Stimulated activated CD4-positive, alpha-beta T cell treated with anti-CD3 and anti-CD28 coated beads, Interleukin-4, amount 100 ng/mL, for 24 hours (primary cell): ENCODE results near the gene LPP.

ENCODE experiments used
- DNase-seq: peaks from one replicate; pipeline ENCODE4 v3.0.0-alpha.2; 2020

LPP gene

DNA sequence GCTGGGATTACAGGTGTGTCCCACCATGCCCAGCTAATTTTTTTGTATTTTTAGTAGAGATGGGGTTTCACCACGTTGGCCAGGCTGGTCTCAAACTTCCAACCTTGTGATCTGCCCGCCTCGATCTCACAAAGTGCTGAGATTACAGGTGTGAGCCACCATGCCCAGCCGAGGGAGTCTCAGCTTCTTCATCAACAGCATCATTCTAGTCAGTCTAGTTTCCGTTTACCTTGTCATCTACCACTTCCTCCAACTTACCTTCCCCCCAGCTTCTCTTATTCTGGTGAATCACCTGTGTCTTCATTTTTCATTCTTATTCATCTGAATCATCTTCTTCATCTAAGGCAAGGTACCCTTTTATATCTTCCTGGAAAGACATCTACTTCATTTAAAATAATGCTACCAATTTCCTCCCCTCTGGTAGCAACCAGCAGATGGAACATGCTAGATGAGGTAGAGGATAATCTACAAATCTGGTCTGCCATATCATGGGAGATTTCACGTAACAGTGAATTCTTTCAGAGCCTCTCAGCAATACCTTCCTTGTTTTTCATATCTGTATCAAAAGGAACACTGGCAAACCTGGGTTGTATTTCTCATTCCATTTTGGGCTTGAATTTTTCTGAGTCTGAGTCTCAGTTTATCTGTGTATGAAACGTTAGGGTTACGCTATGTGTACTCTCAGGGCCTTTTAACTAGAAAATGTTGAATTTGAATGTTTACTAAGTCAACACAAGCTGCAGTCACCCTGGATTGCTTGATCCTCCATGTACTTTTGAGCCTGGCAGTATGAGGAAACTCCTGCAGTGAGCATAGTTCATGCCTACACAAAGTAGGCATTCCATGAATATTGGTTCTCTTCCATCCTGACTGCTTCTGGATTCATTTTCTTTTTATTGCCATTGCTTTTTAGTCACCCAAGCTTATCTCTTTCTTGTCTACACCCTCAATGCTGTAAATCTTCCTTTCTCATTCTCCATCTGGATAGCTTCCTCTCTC is 16.8 kb downstream of the LPP start:
- peak; percentile 66 for DNase-seq

GRCh38 chr3:188171682-188172467 is 17.9 kb downstream of the LPP start:
- DNase-seq, result no peak

- no peak for DNase-seq
Measured at GRCh38 chr3:188174317-188175044, 20.5 kb downstream of the LPP start.

- no peak for DNase-seq
Measured at GRCh38 chr3:188176476-188176875, 22.5 kb downstream of the LPP start.

DNA sequence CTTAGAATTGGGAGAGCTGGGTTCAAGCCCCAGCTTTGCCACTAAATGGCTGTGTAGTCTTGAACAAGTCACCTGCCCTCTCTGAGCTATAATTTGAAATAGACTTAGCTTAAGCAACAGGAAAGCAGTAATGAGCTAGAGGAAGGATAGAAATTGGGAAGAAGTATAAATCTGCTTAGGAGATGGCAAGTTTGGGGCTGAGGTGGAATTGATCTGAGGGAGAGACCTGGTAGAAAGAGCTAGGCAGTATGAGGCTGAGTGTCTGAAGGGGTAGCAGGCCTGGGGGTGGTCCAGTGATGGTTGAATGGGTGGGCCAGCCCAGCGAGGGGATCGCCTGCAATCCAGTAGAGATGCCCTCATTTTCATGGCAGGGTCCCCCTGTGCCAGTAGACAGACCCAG is 22.9 kb downstream of the LPP start:
- no peak for DNase-seq

DNA sequence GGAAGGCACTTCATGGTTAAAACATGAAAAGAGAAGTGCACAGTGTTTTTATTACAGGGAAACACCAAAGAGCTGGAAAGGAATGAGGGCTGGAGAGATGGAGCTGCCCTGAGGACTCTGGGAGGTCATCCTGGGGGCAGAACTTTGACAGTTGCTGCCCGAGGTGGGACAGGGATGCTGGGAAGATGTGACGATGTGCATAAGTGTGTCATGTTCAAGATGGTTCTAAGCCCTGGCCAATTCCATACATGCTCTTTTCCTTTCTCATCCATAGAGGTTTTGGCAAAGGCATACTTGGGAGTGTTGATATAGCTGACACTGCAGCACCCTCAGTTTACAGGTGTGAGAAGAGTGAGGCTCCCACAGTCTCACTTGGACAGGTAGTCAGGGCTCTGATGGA is 23.8 kb downstream of the LPP start:
- DNase-seq, result no peak

DNA sequence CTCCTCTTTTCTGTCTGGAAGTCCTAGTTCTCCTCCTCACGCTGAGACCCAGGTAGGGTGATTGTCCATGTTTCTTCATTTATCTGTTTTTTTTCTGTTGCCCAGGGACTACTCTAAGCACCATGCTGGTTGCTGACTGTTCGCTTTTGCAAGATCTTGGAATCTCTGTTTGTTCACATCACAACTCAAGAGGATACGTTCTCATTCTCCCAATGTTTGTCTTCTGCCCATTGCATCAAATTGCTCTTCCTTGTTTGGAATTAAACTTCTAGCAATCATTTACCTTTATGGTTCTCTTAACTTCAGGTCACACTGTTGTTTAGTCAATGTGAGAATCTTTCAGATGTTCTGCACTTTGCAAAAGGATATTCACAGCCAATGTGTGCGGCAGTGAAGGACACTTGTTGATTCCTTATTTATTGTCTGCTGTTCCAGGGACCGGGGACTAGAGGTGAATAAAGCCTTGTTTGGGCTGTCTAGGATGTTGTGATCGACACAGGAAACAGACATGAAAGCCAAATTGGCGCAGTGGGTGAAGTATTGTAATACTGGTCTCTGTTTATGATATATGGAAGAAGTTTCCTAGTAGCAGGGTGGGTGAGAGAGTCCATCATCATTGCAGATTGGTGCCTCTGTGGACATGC is 24.5 kb downstream of the LPP start:
- no peak for DNase-seq

DNA sequence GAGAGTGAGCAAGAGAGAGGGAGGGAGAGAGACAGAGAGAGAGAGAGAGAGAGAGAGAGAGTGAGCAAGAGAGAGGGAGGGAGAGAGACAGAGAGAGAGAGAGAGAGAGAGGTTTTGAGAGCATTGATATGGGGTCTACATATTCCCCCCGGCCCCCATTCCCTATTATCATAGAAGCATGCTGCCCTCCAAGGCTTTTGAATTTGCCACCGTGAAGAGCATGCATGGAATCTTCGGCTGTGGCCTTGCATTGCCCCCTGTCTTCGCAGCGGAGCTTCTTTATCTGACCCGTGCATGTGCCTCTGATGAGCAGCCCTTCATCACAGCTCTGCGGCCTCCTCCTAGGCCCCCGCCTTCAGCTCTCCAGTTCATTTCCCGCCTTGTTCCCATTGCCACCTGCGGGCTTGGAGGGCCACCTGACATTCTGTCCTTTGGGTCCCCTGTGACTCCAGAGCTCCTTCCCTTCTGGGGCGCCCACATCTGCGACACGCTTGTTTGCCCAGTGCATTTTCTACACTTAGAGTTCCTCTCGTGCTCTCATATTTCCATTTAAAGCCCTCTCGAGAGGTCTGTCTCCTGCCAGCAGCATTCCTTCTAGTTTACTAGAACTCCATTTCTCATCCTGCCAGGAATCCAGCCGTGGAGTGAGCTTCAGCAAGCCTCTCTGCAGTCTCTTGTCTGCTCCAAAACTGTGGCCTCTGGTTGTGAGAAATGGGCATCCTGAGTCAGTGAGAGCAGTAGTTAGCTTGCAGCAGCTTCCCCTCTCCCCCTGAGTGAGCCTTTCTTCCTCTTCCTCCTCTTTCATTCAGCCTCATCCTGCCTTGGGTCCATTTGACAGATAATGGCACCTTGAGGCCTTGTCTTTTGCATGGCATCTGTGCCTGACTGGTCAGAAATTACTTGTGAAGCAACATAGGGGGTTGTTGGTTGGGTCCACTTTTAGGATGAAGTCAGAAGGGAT is 25.3 kb downstream of the LPP start:
- no peak for DNase-seq

DNA sequence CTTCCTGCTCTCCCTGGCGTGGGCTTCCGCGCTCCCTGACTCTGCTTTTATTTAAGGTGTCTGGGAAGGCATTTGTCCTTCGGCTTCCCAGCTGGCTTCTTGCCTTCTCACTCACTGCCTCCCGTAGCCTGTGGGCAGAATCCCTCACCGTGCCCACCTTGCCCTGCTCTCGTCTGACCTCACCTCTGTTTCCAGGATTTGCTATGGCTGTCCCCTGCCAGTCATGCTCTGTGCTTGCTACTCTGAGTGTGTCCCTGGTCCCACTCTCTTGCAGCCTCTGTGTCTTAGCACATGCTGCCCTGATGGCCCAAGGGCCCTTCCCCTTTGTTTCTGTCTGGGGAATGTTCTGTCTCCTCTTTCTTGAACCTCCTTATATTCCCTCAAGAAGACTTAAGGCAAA is 26.2 kb downstream of the LPP start:
- no peak for DNase-seq

GRCh38 chr3:188183452-188183851 is 29.5 kb downstream of the LPP start:
- no peak for DNase-seq

DNA sequence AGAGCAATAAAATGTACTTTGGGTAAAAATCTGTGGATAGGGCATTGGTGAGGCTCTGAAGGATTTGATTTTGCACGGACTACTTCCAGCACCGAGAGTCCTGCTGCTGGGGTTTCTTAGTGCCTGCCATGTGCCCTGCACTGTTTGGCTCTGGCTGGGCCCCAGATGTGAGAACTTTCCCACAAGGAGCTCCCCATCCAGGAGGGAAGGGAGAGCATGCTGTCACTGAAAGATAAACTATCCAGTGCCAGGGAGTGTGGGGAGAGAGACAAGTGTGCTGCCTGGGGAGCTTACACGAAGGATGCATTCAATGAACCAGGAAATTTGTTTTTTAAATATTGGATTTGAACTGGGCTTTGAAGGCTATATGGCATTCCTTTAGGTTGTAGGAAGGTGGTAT is 30.2 kb downstream of the LPP start:
- no peak for DNase-seq

DNA sequence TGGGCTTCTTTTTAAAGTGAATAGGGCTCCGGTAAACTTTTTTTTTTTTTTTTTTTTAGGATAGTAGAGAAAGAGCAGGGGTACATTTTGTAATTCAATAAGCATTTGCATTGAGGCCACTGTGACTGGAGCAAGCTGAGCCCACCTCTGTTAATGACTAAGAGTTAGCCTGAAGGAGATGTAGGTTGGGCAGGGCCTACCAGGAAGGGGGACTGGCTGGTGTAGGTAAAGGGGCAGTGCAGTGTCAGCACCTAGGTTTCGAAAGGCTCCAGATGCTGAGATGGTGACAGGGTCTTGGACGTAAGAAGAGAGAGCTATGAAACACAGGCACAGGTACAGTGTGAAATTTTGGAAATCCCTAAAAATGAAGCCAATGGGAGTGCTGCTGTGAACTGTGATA is 30.7 kb downstream of the LPP start:
- DNase-seq, result no peak

- no peak for DNase-seq
Measured at GRCh38 chr3:188185717-188186251, 31.8 kb downstream of the LPP start.

- no peak for DNase-seq
Measured at GRCh38 chr3:188187053-188187452, 33.1 kb downstream of the LPP start.

DNA sequence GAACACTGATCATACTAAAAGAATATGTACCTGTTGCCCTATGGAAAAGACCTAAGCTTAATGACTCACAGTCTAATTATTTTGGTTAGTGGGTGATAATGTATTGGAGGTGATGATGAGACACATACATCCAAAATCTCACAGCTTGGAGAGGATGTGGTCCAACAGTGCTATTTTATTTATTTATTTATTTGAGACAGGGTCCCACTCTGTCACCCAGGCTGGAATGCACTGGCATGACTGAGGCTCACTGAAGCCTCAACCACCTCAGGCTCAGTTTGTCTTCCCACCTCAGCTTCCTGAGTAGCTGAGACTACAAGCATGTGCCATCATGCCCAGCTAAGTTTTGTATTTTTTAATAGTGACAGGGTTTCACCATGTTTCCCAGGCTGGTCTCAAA is 35.0 kb downstream of the LPP start:
- DNase-seq, result no peak

DNA sequence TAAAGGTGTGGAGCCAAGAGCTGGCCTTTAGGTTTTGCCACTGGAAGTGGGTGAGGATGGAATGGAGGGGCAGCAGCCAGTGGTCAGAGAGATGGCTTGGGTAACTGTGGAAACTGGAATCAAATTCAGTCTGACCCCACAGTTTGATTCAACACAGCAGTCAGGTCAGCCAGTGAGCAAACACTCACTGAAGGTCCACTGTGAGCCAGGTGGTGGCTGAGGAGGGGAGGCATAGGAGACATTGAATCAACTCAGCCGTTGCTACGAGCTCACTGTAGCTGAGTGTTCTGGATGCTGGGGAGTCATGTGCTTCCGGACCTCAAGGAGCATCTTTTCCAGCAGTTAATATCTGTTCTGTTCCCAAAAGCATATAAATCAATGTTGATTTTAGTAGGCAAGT is 37.5 kb downstream of the LPP start:
- DNase-seq, result no peak

- DNase-seq, result no peak
Measured at GRCh38 chr3:188192034-188192433, 38.1 kb downstream of the LPP start.

DNA sequence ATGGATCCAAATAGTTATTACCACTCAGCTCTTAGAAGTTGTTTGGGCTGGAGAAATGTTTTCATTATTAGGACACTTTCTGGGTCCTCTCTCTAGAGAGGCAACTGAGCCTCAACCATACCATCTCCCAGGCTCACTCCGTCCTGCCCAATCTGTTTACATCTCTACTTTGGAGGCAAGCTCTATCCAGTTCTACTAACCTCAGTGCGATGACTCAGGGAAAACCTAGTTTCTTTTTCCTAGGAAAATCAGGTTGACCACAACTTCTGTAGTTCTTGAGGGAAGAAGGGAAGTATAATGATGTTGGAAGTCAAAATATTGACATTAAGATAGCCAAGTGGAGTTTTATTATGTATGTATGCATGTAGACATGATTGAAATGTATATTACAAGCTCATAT is 40.4 kb downstream of the LPP start:
- no peak for DNase-seq

GRCh38 chr3:188196232-188196990 is 42.5 kb downstream of the LPP start:
- DNase-seq, result no peak

- DNase-seq, result no peak
Measured at GRCh38 chr3:188197388-188197847, 43.5 kb downstream of the LPP start.
